ENCODE results near the gene MAP2K5.

The MAP2K5 gene

DNA sequence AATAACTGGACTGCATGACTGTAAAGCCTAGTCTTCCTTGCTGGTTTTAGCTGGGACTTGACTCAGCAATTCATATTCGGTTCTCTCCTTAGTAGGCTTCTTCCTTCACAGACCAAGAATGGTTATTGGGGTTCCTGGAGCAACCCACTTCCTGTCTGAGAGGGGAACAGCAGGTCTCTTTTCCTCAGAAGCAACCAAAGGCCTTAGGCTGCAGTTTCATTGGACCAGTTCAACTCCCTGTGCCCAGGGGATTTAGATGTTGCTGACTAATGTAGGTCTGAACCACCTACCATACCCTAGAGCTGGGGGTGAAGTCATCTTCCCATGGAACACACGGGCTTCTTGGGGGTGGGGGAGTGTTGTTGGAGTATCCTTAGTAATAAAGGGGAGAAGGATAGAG lies 198.8 kb downstream of the MAP2K5 start:
- TF ChIP-seq CTCF (IDR thresholded peaks at IDR 0.05; ENCODE audit: low read depth, low read length): no peak
- H3K4me3 ChIP-seq (ENCODE audit: low read depth, low read length): no peak overlapping the region
- no peak for DNase-seq (ENCODE audit: low read depth, low spot score)
- in situ Hi-C loops (cut with HindIII; ENCODE audit: low sequenced_read_pairs): no loop called here

DNA sequence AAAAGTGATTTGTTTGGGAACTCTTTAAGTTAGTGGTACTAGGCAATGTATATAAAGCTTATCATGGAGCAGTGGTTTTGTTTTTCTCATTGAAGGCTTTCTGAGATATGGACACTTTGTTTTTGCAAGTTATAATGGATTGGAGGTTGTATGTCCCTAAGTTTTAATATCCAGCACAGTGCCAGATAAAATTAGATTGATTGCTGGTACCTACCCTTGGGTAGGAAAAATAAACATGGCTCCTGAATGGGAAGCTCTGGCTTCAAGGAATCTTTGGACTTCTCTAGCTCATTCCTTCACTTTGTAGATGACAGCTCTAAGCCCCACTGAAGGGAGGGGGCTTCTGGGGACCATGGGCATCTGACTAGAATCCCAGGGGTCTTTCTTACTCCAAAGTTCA lies 201.1 kb downstream of the MAP2K5 start:
- no peak for DNase-seq (ENCODE audit: low read depth, low spot score)
- in situ Hi-C loops (cut with HindIII; ENCODE audit: low sequenced_read_pairs): no loop called here
- TF ChIP-seq CTCF (IDR thresholded peaks at IDR 0.05; ENCODE audit: low read depth, low read length): no peak

DNA sequence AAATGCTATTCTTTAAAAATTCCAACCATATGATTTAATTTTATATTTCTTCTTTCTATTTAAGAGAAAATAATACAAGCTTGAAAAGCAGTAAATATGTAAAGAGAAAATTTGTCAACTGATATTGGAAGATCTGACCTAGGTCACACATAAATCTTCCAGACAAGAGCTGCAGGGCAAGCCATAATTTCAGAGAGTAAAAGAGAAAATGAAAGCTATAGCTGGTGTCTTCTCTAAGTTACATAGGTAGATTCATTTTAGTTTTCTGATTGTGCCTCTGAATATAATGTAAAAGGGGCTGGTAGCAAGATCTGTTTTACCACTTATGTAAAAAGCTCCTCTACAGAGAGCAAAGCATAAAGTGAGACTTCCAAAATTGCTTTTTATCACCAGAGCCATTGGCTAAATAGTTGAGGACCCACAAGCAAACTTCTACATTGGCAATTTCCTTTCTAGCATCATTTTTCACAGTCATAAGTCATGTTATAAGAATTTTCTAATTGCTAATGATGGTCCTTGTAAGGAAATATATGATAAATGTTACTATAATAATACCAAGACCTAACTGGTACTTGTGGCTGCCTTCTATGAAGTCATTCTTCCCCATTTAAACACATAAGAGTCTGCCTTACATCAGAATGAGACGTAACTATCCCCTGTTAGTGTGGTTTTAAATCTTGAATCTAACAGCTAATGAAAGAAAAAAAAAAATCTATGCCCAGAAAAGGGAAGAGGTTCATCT lies 202.0 kb downstream of the MAP2K5 start:
- no peak overlapping the region for H3K4me3 ChIP-seq (ENCODE audit: low read depth, low read length)
- no peak for TF ChIP-seq CTCF (IDR thresholded peaks at IDR 0.05; ENCODE audit: low read depth, low read length)
- DNase-seq (ENCODE audit: low read depth, low spot score): no peak

More for the DNA sequence above, 201.1 kb downstream of the MAP2K5 start:
- no peak overlapping the region for H3K4me3 ChIP-seq (ENCODE audit: low read depth, low read length)

DNA sequence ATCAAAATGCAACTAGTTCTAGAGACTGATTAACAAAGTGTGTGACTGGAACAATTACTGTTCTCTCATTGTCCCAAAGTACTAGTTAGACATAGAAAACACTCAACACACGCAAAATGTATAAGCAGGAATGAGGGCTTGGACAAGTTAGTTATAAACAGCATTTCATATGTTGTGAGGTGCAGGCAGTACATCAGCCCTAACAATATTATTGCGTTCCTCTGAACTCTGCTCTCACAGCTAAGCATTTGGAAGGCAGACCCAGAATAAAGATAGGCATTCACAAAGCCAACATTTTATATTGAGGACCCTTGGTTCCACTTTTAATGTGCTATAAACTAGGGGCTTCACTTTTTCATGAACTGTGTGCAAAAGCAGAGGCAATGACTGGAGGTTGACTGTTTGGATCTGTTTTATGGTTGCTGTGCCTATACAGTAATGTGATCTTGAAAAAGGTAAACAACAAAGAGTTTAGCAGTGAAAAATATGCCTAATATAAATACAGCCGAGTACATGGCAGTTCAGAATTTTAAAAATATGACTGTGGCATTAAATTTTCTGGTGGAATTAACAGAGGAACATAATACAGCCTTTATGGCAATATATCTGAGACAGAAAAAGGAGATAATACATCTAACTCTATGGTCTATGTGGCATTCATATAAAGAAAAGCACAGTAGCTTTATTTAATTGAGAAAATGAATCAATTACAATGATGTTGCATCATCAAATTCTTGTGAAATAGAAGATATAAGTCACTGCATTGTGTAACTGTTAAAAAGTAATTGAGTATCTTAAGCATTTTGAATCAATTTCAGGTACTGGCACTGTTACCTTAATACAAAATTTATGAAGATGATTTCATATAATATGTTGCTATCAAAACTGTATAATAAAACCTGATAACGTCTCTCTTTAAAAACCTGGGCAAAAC lies 202.8 kb downstream of the MAP2K5 start:
- H3K4me3 ChIP-seq (ENCODE audit: low read depth, low read length): no peak overlapping the region
- TF ChIP-seq CTCF (IDR thresholded peaks at IDR 0.05; ENCODE audit: low read depth, low read length): no peak
- in situ Hi-C loops (cut with HindIII; ENCODE audit: low sequenced_read_pairs): no loop called here
- DNase-seq (ENCODE audit: low read depth, low spot score): no peak

More for the DNA sequence above, 202.0 kb downstream of the MAP2K5 start:
- in situ Hi-C loops (cut with HindIII; ENCODE audit: low sequenced_read_pairs): no loop called here

DNA sequence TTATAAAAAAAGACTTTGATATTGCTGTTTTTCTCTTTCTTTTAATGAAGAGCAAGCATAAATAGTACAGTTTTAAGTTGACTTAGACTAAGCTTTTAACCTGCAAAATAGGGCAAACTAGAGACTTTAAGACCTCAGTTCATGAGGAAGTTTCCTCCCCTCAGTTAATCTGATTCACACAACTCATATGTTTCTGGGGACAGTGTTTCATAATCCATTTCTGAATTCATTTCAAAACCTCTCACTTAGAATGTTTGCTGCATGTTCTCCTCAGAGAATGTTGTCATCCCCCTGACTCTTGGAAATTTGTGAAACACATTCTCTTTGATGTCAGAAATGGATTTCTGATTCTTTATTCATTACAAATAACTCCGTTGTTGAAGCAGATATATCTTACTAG lies 203.5 kb downstream of the MAP2K5 start:
- no peak overlapping the region for H3K4me3 ChIP-seq (ENCODE audit: low read depth, low read length)
- no peak for DNase-seq (ENCODE audit: low read depth, low spot score)
- no peak for TF ChIP-seq CTCF (IDR thresholded peaks at IDR 0.05; ENCODE audit: low read depth, low read length)
- in situ Hi-C loops (cut with HindIII; ENCODE audit: low sequenced_read_pairs): no loop called here

DNA sequence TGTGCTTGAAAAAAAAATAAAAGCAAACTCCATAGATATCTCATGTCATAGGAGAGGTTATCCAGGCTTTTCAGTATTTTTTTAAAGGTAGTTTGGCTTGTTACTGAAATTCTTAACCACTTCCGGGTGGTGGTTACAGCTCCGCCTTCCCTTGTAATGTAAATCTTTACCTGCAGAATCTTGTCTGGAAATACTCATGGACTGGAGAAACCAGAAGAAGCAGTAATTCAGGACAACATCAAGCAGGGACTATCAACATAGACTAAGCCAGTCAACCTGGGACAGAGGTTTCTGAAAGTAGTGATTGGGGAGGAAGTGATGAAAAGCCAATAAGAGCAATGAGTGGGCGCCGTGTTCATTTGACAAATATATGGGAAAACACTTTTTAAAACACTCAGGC lies 203.9 kb downstream of the MAP2K5 start:
- no peak overlapping the region for H3K4me3 ChIP-seq (ENCODE audit: low read depth, low read length)
- no peak for TF ChIP-seq CTCF (IDR thresholded peaks at IDR 0.05; ENCODE audit: low read depth, low read length)
- DNase-seq (ENCODE audit: low read depth, low spot score): no peak
- in situ Hi-C loops (cut with HindIII; ENCODE audit: low sequenced_read_pairs): no loop called here
